Kidney (tissue), 14 donors: ENCODE data around the gene GART. TPM values are rescaled to one million over a fixed set of nuclear protein-coding genes. Genes with fewer than 3 reads are reported as not detected.

Source experiments
- DNase-seq, 5 donors: peaks; one replicate each; pipeline ENCODE4 v3.0.0-alpha.2; 2013 to 2020
- FAIRE-seq: peaks from 2 replicates; lab custom pipeline; 2012; peaks lifted over from hg19 to GRCh38; lab: Jason Lieb, UNC
- H3K27ac ChIP-seq, 2 donors: one replicate each; pipeline ENCODE4 v1.7.0; 2013; ENCODE audit warnings: low read depth in 2 of 2, low read length in 2 of 2, inconsistent platforms in 1 of 2
- H3K27me3 ChIP-seq: one replicate; pipeline ENCODE4 v1.7.1; 2013; ENCODE audit warnings: low read length, inconsistent platforms; ENCODE audit not compliant: control insufficient read depth, insufficient read depth
- H3K36me3 ChIP-seq, 3 donors: one replicate each; pipeline versions ENCODE4 v1.7.0 to v1.7.1; 2013; ENCODE audit warnings: low read length in 3 of 3, control low read depth in 1 of 3, inconsistent platforms in 1 of 3; ENCODE audit not compliant: insufficient read depth in 3 of 3, control insufficient read depth in 2 of 3
- H3K4me1 ChIP-seq, 3 donors: one replicate each; pipeline versions ENCODE4 v1.7.0 to v1.7.1; 2013; ENCODE audit warnings: low read length in 3 of 3, inconsistent platforms in 1 of 3, low read depth in 1 of 3; ENCODE audit not compliant: control insufficient read depth in 2 of 3, insufficient read depth in 2 of 3
- H3K4me3 ChIP-seq, 3 donors: one replicate each; pipeline versions ENCODE4 v1.7.0 to v1.8.1; 2013; ENCODE audit warnings: low read length in 3 of 3, control low read depth in 1 of 3, inconsistent platforms in 1 of 3
- H3K9ac ChIP-seq, 3 donors: one replicate each; pipeline versions ENCODE4 v1.7.0 to v1.7.1; 2013; ENCODE audit warnings: low read length in 3 of 3, control low read depth in 1 of 3, inconsistent platforms in 1 of 3
- H3K9me3 ChIP-seq, 3 donors: one replicate each; pipeline versions ENCODE4 v1.7.0 to v1.7.1; 2013; ENCODE audit warnings: low read length in 3 of 3, control low read depth in 1 of 3, inconsistent platforms in 1 of 3; ENCODE audit not compliant: control insufficient read depth in 2 of 3, insufficient read depth in 1 of 3
- intact Hi-C: fragments of 100-400 bp; cut with DNase I; formaldehyde crosslinking; loops from one replicate; pipeline ENCODE4 v1.11.1; 2022
- polyA plus RNA-seq: library from polyadenylated mRNA; stranded (reverse); fragments of 350-450 nt; fragmentation: Illumina TruSeq; extraction: RNeasy Lipid Tissue Mini Kit (QIAGEN cat#74804); gene quantifications from one replicate; pipeline ENCODE4 v1.2.3, GENCODE V29; 2014; ENCODE audit warnings: low read depth, low replicate concordance; ENCODE audit not compliant: insufficient read depth
- total RNA-seq: library from RNA; stranded (reverse); fragmentation: NEBNext Ultra II Directional; extraction: Animal tissue kit (Norgen Biotek cat#: 25700); gene quantifications from one replicate; pipeline ENCODE4 v1.2.1, GENCODE V29; 2021
- TF ChIP-seq, protein P1 (sequence below): IDR thresholded peaks from 3 replicates; pipeline ENCODE4 v1.5.1; 2012; ENCODE audit warnings: mild to moderate bottlenecking, moderate library complexity, borderline replicate concordance; ENCODE audit not compliant: insufficient read depth; ENCODE audit errors: extremely low read depth
- donor health status: control.
- donor health status: control.
- donor health status: control.
- donor health status: control.
- donor health status: control.
- donor health status: DM: yes; HTN: yes; CAD: no.
- donor health status: Normal renal cell carcinoma (clear cell type).

Gene GART
- total and polyA plus RNA-seq, 2 donors from 2014 or later = 17.5 to 60.9 TPM

DNA sequence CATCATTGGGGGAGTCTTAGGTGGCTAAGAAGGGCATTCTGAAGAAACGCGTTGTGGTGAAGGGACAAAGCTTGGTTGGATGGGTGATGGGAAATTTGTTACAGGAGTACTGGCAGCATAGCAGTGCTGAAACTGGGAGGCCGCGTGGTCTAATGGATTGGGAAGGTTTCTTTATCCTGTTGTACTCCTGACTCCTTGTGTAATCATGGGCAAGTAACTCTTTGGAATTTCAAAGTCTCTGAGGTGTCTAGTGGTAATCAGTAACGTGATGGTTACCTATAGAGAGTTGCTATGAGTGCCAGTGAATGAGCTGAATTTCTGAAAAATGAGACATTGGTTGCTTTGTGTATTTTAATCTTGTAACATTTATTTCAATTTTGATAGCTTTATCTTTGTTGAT is 28.1 kb upstream of the GART start:
- H3K4me1 ChIP-seq = no peaks in the 10 kb centered on the region
- no peak overlapping the region for H3K9ac ChIP-seq
- H3K9me3 ChIP-seq = no peaks in the 10 kb centered on the region
- no peak for DNase-seq
- no peak overlapping the region for H3K4me3 ChIP-seq
- TF ChIP-seq, protein P1, sequence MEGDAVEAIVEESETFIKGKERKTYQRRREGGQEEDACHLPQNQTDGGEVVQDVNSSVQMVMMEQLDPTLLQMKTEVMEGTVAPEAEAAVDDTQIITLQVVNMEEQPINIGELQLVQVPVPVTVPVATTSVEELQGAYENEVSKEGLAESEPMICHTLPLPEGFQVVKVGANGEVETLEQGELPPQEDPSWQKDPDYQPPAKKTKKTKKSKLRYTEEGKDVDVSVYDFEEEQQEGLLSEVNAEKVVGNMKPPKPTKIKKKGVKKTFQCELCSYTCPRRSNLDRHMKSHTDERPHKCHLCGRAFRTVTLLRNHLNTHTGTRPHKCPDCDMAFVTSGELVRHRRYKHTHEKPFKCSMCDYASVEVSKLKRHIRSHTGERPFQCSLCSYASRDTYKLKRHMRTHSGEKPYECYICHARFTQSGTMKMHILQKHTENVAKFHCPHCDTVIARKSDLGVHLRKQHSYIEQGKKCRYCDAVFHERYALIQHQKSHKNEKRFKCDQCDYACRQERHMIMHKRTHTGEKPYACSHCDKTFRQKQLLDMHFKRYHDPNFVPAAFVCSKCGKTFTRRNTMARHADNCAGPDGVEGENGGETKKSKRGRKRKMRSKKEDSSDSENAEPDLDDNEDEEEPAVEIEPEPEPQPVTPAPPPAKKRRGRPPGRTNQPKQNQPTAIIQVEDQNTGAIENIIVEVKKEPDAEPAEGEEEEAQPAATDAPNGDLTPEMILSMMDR = no peak
- intact Hi-C loops = no loop called here
- H3K27ac ChIP-seq = no peak overlapping the region
- no peaks in the 10 kb centered on the region for H3K27me3 ChIP-seq
- H3K36me3 ChIP-seq = peaks cover 2 to 55% (median 33%) of the 10 kb centered on the region in 3 donors
- no peak for FAIRE-seq

DNA sequence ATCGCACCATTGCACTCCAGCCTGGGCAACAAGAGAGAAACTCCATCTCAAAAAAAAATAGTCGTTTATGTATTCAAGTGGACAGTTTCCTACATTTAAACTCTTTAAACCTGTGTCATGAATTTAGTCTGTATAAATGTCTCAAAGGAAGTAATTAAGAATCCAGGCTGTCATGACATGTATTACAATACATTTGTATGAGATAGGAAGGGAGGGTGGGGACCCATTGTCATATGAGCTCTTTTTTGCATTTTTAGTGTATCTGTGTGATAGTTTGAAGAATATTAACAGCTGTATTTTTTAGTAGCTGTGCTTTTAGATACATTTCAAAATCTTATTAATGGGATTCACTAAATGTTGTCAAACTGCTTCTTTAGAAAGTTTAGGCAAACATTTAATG is 26.5 kb upstream of the GART start:
- intact Hi-C loops = no loop called here
- TF ChIP-seq, protein P1 = no peak
- FAIRE-seq (no peak), DNase-seq (no peak)
- Histone ChIP-seq H3K27ac (no peak overlapping the region), H3K4me3 (no peak overlapping the region), H3K27me3 (no peaks in the 10 kb centered on the region), H3K4me1 (no peaks in the 10 kb centered on the region), H3K9me3 (no peaks in the 10 kb centered on the region), H3K36me3 (peaks cover 2 to 47% (median 24%) of the 10 kb centered on the region in 3 donors), H3K9ac (no peak overlapping the region)

DNA sequence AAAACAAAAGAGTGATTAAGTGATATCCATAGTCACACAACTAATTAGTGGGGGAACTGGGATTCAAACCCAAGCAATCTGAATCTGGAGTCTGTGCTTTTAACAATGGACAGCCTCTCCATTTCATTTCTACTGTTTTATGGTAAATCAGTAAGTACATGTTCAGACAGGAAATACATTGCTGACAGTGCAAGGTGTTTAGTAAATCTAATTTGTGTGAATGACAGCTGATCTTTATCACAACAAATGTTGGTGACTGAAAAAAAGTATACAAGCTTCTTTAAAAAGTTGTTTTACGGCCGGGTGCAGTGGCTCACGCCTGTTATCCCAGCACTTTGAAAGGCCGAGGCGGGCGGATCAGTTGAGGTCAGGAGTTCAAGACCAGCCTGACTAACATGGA is 26.0 kb upstream of the GART start:
- TF ChIP-seq, protein P1 = no peak
- Histone ChIP-seq H3K36me3 (peaks cover 0 to 44% (median 22%) of the 10 kb centered on the region in 3 donors), H3K9me3 (no peaks in the 10 kb centered on the region), H3K27ac (no peak overlapping the region), H3K9ac (no peak overlapping the region), H3K27me3 (no peaks in the 10 kb centered on the region), H3K4me3 (no peak overlapping the region), H3K4me1 (no peaks in the 10 kb centered on the region)
- FAIRE-seq = no peak
- DNase-seq = no peak
- intact Hi-C loops = no loop called here

DNA sequence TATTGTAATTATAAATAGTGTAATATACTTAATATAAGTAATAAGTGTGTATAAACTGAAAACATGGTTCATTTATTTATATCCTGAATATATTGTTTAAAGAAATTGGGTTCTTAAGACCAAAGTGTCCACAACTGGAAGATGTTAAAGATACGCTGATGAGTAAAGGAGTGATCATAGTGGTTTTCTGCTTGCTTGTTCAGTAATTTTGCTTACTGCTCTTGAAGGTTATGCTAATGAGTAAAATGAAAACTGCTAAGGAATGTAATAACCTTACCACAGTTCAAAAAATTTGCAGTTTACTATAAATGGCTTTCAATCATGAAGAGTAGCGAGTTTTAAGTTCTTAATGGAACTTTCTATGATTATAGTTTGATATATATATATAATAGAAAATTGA is 24.6 kb upstream of the GART start:
- Histone ChIP-seq H3K9me3 (no peaks in the 10 kb centered on the region), H3K36me3 (peaks cover 0 to 44% (median 18%) of the 10 kb centered on the region in 3 donors), H3K27ac (no peak overlapping the region), H3K4me1 (no peaks in the 10 kb centered on the region), H3K9ac (no peak overlapping the region), H3K4me3 (no peak overlapping the region), H3K27me3 (no peaks in the 10 kb centered on the region)
- TF ChIP-seq, protein P1 = no peak
- FAIRE-seq (no peak), DNase-seq (no peak)
- intact Hi-C loops = no loop called here
